HG03280 (cell line): ENCODE data around the gene KIAA0513.
"Not testable (repeated sequence)": the region's sequence is repeated elsewhere in the genome, so short reads cannot be mapped to it uniquely, and the experiment has no call there.

Source experiments
- ATAC-seq: cut with Tn5 transposase; IDR thresholded peaks from one replicate; pipeline ENCODE4 v1.9.1; 2021; ENCODE audit warnings: mild to moderate bottlenecking, moderate library complexity; ENCODE audit not compliant: unreplicated experiment

Gene KIAA0513

DNA sequence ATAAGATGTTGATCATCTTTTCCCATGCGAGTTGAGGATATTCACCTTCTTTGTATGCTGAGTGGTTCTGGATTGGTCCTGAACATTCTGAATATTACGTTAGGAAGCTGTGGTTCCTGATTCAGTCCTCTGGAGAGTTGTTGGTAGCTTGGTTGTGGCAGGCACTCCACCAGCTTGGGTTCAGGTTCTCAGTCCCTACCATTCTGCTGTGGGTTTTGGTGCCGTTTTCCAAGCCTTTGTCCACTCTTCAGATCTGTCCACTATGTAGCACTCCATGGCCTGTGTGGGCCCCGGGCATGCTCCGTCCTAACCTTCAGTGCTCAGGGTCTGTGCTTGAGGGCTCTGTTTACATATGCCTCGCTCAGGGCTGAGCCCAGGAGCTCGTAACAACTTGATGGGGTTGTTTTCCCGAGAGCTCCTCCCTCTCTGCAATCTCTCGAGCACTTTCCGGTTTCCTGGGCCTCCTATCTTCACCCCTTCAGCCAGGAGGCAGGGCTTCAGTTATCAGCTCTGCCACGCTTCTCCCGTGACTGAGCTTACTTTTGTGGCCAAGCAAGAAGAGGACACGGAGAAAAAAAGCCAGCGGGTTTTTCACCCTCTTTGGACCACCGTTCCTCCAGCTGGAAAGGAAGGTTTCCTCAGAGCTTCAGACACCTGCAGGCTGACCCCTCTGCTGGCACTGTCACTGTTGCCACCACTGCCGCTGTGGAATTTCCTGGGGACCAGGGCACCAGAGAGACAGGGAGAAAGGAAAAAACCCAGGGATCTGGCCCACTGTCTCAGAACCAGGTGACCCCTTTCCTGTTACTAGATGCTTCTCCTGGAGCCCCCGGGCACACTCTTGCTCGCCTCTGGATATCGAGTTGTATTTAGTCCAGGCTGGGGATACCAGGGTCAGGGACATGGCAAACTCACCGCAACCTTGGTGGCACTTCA, 19.6 kb downstream of the KIAA0513 start:
- ATAC-seq: no peak

DNA sequence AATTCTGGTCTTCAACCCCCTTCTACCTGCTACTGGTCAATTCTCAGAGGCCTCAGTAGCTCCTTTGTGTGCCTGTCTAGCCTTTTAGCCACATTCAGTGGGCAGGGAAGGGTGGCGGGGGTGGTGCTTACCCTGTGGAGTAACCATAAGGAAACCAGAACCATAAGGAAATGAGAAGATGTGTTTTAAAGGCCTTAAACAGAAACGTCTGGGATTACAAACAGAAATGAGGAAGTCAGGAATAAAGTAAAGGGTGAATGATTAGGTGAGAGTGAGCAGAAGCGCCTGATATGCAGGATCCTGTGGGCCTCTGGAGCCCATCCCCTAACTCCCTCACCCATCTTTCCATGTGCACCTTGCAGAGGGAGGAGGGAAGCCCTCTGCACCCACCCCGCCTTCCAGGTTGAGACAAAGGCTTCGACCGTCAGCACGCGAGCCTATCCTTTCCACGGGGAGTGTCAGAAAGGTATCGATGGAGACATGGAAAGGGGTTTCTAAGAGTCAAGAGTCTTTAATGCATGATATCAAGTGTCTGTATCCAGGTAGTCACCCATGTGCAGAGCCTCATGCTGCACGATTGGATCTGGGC, 20.4 kb downstream of the KIAA0513 start:
- no peak for ATAC-seq

DNA sequence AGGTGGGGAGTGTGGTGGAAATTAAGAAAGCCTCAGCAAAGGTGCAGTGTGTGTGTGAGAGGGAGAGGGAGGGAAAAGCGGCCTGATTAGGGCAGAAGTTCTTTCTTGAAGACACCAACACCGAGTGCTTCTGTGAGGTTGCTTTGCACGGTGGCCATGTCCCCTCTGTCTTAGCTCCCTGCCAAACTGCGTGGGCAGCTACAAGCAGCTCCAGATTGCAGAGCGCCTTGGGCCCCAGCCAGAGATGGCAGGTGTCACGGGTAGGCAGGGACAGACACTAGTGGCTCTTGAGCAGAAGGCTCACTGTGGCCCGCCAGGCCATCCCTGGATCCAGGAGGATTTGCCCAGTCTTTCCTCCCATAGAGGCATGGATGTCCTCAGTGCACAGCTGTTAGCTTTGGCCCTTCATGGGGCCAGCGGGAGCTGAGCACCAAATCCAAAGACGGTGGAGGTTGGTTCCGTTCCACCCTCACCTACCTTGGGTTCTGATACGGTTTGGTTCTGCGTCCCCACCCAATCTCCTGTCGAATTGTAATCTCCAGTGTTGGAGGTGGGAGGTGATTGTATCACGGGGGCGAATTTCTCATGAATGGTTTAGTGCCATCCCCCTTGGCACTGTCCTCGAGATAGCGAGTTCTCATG, 21.4 kb downstream of the KIAA0513 start:
- ATAC-seq: no peak

DNA sequence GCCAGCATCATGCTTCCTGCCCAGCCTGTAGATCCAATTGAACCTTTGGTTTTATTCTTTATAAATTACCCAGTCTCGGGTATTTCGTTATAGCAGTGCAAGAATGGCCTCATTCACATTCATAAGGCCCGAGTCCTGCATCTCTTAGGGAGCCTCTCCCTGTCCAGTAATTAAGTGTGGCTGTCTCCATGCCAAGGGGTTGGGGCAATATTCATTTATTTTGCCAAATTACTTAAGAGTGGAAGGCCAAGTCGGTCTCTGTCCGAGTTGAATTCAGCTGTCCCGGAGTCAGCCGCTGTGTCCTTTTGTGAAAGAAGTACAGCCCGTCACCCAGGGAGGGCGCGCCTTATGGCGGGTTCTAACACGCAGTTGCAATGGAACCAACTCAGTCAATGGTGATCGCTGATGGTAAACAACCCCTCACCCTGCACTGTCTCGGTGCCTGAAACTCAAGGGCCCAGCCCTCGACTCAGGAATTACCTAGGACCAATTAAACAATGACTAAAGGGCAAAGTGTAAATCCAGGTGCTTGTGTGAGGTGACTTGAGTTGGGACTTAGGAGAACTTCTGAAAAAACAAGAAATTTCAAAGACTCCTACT, 22.2 kb downstream of the KIAA0513 start:
- no peak for ATAC-seq

DNA sequence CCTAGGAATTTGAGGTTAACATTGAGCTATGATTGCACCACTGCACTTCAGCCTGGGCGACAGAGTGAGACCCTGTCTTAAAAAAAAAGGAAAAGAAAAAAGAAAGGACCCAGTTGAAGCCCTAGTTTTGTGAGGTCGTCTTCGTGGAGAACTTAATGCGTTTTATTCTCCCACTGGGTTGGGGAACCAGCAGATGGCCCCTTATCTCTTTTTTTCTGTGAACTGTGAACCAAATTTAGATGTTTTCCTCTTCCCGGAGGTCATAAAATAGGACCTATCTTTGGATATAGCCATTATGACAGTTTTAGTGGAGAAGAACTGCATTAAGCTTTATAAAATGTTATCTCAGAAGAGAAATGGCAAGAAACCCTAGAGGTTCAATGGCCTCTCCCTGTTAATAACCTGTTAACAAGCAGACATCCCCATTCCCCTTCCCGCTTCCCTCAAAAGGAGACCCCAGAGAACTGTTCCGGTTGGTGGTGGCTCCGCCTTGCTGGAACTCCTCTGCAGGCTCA, 23.5 kb downstream of the KIAA0513 start:
- no peak for ATAC-seq

DNA sequence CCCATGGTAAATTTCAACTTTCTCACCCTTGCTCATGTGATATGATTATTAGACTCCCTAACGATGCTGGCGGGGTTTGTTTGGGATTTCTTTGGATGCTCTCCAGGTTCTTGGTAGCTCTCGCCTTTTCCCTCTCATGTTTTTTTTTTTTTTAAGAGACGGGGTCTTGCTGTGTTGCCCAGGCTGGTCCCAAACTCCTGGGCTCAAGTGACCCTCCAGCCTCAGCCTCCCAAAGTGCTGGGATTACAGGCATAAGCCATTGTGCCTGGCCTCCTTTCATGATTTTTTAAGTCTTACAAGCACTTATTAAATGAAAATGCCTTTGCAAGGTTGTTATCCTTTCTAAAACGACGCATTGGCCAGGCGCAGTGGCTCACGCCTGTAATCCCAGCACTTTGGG, 24.1 kb downstream of the KIAA0513 start:
- no peak for ATAC-seq

DNA sequence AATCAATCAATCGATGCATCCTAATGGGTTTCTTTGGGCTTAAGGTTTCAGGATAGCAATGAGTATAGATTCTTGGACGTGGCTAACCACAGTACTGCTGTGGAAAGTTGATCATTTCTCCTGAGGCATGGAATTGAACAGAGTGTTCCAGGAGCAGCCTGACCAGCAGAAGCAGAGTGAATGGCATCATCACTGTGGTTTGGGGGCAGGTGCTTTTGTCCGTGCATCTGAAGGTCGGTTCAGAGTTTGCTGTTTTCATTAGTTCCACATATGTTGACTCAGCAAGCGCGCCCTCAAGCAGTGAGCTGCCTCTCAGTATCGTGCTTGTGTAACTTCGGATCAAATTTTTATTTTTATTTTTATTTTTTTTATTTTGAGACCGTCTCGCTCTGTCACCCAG, 24.9 kb downstream of the KIAA0513 start:
- no peak for ATAC-seq

DNA sequence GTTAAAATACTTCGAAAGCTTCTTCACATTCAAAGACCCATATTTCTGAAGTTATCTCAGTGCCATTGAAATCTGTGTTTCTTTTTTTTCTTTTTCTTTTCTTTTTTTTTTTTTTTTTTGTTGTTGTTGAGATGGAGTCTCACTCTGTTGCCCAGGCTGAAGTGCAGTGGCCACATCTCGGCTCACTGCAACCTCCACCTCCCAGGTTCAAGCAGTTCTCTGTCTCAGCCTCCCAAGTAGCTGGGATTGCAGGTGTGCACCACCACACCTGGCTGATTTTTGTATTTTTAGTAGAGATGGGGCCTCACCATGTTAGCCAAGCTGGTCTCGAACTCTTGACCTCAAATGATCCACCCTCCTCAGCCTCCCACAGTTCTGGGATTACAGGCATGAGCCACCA, 26.7 kb downstream of the KIAA0513 start:
- ATAC-seq: not testable (repeated sequence)

DNA sequence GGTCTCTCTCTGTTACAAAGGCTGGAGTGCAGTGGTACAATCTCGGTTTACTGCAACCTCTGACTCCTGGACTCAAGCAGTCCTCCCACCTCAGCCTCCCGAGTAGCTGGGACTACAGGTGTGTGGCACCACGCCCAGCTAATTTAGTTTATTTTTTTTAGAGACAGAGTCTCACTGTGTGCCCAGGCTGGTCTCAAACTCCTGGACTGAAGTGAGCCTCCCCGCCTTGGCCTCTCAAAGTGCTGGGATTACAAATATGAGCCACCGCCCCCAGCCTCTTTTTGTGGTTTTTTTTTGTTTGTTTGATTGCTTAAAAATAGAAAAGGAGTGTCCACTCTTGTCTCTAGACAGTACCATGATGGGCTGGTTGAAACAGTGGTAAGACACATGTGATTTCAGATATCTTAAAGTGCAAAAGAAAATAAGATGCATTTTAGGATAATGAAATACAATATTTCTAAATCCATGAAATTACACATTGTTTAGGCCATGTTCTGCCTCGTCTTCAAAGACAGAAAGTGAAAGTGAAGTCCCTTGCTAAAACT, 27.4 kb downstream of the KIAA0513 start:
- ATAC-seq: no peak

DNA sequence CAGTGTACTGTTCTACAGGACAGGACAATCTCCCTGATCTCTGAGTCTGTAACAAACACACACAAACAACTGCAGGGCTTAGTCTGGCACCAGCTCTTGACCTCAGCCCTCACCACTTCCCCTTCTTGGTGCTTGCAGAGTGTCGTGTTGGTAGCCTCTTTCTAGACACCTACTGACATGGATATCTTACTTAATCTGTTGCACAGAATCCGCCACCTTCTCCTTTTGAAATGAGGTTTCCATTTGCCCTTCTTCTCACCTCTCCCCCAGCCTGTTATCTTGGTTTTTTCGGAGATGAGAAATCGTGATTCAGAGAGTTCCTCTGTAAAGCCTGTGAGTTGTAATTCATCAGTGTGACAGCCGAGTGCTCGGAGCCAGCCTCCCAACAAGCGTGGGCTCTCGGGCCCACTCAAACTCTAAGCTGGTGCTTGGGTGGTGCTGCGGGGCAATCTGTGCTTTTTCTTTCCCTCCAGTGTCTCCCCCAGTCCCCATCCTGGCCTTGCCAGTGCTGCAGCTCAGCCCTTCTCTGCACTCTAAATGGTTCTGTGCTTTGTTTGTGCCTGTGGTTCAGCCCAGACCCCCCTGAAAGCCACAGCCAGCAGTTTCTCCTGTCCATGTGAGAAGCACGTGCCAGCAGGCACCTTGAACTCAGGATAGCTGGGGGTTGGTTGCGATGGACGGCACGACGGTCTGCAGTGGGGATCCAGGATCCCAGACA, 28.1 kb downstream of the KIAA0513 start:
- peak; percentile 76 for ATAC-seq

DNA sequence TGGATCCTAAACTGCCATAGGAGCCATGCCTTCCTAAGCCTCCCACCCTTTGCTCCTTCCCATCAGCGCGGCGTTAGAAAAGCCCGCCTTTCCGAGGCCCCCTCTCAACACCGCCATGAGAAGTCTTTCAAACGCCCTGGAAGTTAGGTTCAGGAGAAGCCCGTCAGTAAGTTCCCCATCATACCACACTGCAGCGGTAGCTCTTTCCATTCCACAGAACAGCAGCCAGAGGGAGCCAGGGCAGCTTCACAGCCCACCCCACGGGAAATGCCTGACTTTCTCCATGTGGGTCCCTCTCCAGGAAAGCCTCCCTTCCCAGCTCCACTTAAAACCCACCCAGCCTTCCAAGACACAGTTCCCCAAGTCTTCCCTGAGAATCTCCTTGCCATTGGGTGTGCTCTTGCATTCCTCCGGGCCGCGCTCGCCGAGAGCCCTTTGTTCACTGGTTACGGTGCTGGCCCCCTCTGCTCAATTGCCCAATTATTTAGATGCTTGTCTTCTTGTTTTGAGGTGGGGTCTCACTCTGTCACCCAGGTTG, 28.7 kb downstream of the KIAA0513 start:
- ATAC-seq: no peak

DNA sequence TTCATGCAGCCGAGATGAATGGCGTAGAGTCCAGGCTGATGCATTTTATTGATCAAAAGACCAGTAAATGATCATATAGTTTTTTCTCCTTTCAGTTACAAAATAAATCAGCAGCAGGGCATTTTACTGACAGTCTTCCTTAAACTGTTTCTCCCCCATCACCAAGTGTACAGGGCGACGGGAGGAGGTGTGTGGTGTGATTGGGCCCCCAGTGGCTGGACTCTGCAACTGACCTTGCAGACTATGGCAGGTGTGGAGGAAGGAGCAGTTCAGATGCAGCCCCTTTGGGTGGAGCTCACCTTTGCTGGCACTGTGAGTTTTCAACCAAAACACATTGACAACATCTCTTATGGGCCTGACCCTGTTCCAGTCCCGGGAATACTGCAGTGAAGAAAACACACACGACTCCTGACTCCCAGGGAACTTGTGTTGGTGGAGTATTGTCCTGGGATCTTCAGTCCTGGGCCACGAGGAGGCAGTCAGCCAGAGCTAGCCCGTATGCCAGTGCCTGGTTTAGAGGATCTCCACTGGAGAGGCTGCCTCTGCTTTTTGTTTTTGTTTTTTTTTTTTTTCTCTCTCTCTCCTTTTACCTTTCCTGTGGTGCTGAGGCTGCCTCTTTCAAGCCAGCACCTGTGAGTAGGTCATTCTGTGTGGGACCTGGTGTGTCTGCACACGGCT, 29.8 kb downstream of the KIAA0513 start:
- no peak for ATAC-seq

DNA sequence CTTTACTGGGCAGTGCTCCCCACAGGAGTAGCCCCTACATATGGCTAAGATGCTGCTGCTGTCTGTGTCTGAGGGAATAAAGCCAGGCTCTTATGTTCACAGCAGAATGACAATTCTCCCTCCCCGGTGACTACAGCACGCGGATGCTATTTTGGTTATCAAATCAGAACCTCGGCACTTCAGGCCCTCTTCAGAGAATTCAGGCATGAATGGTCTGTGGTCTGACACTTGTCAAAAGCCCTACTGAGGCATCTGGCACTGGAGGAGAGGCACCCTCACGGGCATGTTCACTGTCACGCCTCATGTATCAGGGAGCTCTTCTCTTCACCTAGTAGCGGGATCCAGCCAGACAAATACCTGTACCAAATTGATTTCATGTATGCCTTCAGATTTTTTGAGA, 30.4 kb downstream of the KIAA0513 start:
- ATAC-seq: no peak

DNA sequence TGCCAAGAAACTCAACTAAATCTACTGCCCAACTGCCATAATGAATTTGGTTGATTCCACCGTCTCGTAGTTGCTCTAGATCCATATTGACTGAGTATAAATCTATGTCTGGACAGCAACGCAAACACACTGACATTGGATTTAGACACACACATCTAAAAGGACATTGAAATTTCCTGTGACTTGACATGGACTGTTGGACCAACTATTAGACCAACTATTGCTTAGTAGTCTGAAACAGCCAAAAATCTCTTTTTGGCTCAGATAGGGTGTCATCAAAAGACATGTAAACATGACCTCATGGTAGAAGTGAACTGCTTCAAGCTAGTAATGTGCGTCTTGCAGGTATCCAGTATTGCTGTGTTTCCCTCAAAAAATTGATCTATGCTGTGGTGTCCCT, 31.3 kb downstream of the KIAA0513 start:
- no peak for ATAC-seq

DNA sequence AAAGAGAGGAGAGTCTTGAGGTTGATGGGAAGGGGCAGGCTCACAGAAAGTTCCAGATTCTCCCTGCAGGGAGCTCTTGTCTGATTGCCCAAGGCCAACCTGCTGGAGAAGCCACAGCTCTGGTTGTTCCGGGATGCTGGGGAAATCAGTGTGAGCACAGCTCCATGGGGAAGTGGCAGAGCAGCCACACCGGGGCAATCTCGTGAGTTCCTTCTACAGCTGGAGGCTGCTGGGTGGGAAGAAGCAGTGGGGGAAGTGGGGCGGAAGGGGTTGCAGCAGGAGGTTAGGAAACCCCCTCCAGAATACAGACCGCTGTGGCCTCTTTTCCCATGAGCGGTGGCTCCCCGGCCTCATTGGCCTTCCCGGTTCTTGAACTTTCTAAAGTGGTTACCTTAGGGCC, 34.0 kb downstream of the KIAA0513 start:
- ATAC-seq: no peak

DNA sequence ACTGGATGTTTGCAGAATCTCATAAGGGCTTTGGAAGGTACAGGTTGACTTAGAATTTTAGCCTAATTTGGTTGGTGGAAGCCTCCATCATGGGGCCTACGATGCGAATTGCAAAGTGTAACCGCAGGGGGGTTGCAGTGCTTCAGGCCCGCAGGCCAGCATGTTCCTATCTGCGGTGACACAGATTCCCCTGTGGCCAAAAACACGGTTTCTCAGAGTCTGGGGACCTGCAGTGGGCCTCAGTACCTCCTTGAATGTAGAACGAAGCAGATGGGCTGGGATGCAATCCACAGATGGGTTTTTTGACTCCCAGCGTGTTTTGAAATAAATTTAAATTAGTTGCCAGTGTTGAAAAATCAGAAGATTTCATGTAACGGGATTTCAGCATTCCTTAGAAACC, 34.7 kb downstream of the KIAA0513 start:
- no peak for ATAC-seq

DNA sequence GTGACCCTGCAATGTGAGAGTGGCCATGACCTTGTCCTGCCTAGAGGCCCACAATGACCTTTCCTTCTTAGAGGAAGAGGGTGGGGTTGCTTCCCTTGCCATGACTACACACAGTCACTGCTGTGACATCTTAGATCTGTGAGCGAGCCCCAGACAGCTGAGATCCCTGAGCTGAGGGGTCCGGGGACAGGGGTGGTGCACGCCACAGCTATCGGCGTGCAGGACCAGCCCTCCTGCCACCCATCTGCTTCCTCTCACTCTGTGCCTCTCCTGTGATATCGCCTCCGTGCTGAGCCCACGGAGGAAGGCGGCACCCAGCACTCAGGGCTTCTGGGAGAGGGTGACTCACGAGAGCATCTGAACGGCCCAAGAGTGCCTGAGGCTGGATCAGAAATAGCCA, 35.2 kb downstream of the KIAA0513 start:
- no peak for ATAC-seq

DNA sequence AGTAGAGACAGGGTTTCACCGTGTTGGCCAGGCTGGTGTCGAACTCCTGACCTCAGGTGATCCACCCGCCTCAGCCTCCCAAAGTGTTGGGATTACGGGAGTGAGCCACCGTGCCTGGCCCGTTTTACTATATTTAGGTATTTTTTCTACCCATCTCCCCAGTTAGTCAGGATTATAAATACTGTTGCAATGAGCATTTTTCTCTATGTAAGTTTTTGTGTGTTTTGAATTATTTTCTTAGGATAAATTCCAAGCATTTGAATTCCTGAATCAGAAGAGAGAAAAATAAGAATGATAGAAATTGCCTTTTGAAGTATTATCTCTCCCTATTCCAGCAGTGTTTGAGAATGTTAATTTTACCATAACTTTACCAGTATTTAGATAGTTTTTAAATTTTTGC, 36.6 kb downstream of the KIAA0513 start:
- ATAC-seq: no peak

DNA sequence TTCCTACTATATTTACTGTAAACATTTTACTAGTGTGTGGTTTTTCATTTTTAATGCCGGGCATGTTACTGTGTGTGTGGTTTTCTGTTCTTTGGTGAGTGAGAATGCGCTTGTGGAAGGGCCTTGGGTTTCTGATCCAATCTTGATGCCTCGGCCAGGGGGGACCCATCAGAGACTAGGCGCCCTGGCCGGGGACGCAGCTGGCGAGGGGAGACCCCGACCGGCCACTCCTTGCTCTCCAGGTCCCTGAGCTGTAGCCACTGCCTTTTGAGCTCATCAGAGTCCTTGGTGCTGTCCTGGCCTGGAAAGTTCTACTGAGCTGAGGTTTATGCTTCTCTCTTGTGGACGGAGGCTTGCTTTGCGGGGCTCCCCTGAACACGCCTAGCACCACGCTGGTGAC, 37.5 kb downstream of the KIAA0513 start:
- no peak for ATAC-seq
